OCI-LY1 (cell line): Measurements from ENCODE around the gene CARMIL1.

Experiments
- CTCF ChIP-seq: fragments of 200-600 bp; sonication (generic), shearing (Covaris generic); IDR thresholded peaks from 2 replicates; pipeline ENCODE4 v1.5.1; 2017; ENCODE audit warnings: mild to moderate bottlenecking, antibody characterized with exemption, low read length, moderate library complexity, mixed read lengths
- EZH2 ChIP-seq: fragments of 200-600 bp; sonication (generic), shearing (Covaris generic); IDR thresholded peaks from 2 replicates; pipeline ENCODE4 v1.8.0; 2017; ENCODE audit warnings: borderline replicate concordance, mixed run types, mild to moderate bottlenecking, antibody characterized with exemption, low read length, moderate library complexity, mixed read lengths

- TF ChIP-seq CTCF = no peak
- no peak for TF ChIP-seq EZH2
These were observed 144.2 kb downstream of the CARMIL1 start for GRCh38 chr6:25423358-25423757.
